Mesothelial cell of epicardium (in vitro differentiated cells): ENCODE data around the gene RNF212. TPM values are rescaled to one million over a fixed set of nuclear protein-coding genes. Genes with fewer than 3 reads are reported as not detected.

Experiments
- DNase-seq, 2 experiments: peaks; one replicate each; pipeline ENCODE4 v3.0.0; 2021; ENCODE audit warnings: low spot score in 2 of 2; ENCODE audit not compliant: unreplicated experiment in 2 of 2
- H3K27ac Mint-ChIP-seq: 2 replicates; pipeline ENCODE4 v1.8.0; 2021; ENCODE audit warnings: mixed read lengths
- H3K27me3 Mint-ChIP-seq: 2 replicates; pipeline ENCODE4 v1.8.0; 2021; ENCODE audit warnings: low read depth, mixed read lengths
- H3K36me3 Mint-ChIP-seq: 2 replicates; pipeline ENCODE4 v1.8.0; 2021; ENCODE audit warnings: mixed read lengths
- H3K4me1 Mint-ChIP-seq: 2 replicates; pipeline ENCODE4 v1.8.0; 2021; ENCODE audit warnings: mixed read lengths
- H3K4me3 Mint-ChIP-seq: 2 replicates; pipeline ENCODE4 v1.8.0; 2021; ENCODE audit warnings: mild to moderate bottlenecking, moderate library complexity, mixed read lengths
- H3K9me3 Mint-ChIP-seq: 2 replicates; pipeline ENCODE4 v1.8.0; 2021; ENCODE audit warnings: mixed read lengths
- total RNA-seq: library from RNA; stranded (reverse); gene quantifications from 3 replicates; pipeline ENCODE4 v1.2.1, GENCODE V29; 2021
- TF ChIP-seq, protein P1 (sequence below): fragments of 200-600 bp; sonication (generic); IDR thresholded peaks from one replicate; pipeline ENCODE4 v1.5.0; 2021; ENCODE audit warnings: antibody characterized with exemption; ENCODE audit not compliant: unreplicated experiment

The RNF212 gene
- total RNA-seq, 1 donor from 2014 or later, result 10.9 TPM

DNA sequence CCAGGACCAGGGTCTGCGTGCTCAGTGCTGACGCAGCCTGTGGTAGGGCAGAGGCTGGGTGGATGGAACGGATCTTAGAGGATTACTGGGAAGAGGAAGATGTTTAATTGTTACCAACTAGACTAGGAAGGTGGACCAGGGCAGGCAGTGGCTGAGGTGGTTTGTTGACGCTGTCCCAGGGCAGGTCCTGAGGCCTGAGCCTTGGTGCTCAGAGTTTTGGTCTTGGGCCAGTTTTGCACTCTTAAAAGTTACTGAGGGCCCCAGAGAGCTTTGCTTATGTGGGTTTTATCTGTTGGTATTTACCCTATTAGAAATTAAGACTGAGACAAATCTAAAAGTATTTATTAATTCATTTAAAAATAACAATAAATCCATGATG lies 20.4 kb downstream of the RNF212 start:
- H3K4me3 Mint-ChIP-seq, result no peak overlapping the region
- H3K9me3 Mint-ChIP-seq, result peaks cover 13% of the 10 kb centered on the region
- H3K36me3 Mint-ChIP-seq, result no peaks in the 10 kb centered on the region
- no peak overlapping the region for H3K27ac Mint-ChIP-seq
- H3K27me3 Mint-ChIP-seq, result peaks cover 5% of the 10 kb centered on the region
- TF ChIP-seq, protein P1, sequence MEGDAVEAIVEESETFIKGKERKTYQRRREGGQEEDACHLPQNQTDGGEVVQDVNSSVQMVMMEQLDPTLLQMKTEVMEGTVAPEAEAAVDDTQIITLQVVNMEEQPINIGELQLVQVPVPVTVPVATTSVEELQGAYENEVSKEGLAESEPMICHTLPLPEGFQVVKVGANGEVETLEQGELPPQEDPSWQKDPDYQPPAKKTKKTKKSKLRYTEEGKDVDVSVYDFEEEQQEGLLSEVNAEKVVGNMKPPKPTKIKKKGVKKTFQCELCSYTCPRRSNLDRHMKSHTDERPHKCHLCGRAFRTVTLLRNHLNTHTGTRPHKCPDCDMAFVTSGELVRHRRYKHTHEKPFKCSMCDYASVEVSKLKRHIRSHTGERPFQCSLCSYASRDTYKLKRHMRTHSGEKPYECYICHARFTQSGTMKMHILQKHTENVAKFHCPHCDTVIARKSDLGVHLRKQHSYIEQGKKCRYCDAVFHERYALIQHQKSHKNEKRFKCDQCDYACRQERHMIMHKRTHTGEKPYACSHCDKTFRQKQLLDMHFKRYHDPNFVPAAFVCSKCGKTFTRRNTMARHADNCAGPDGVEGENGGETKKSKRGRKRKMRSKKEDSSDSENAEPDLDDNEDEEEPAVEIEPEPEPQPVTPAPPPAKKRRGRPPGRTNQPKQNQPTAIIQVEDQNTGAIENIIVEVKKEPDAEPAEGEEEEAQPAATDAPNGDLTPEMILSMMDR, result no peak
- DNase-seq, result no peak
- no peaks in the 10 kb centered on the region for H3K4me1 Mint-ChIP-seq

DNA sequence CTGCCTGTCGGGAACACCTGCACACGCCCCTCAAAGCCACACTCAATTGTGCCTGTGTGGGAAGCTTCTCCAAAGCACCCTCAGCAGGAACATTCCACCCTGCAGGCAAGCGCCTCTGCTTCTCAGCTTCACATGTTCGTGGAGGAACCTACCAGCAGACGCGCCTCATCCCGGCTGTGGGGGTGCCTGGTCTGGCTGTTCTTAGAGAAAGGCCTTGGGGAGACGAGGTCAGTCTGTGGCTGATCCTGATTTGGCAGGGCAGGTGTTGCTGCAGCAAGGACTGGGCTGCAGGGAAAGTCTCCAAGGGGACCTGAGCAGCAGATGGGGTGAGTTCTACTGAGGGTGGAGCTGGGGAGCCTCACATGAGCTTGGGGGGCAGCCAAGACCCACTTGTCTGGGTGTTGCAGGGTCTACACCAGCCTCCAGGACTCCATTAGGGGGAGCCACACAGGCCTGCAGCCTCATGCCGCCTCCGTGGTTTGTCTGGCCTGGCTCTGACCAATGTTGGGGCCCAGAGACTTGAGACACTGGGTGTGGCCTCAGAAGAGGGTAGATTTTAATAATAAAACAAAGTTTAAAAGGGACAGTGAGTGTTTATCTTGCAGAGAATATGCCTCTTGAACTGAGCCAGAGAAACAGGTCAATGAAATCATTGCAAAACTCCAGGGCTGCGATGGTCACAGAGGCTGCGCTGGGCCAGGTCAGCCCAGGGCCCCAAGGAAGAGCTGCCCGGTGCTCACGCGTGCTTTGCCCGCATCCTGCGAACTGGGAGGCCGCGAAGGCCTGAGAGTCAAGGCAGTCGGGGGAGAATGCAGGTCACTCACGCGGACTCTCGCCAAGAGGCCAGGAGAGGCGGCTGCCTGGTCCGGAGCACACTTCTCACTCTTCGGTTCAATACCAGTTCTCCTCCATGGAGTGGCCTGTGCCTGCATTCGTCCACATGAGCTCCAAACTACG lies 21.1 kb downstream of the RNF212 start:
- no peaks in the 10 kb centered on the region for H3K4me1 Mint-ChIP-seq
- H3K27ac Mint-ChIP-seq, result no peak overlapping the region
- no peak overlapping the region for H3K4me3 Mint-ChIP-seq
- TF ChIP-seq, protein P1, result no peak
- peaks cover 16% of the 10 kb centered on the region for H3K9me3 Mint-ChIP-seq
- no peaks in the 10 kb centered on the region for H3K36me3 Mint-ChIP-seq
- peaks cover 2% of the 10 kb centered on the region for H3K27me3 Mint-ChIP-seq
- no peak for DNase-seq

DNA sequence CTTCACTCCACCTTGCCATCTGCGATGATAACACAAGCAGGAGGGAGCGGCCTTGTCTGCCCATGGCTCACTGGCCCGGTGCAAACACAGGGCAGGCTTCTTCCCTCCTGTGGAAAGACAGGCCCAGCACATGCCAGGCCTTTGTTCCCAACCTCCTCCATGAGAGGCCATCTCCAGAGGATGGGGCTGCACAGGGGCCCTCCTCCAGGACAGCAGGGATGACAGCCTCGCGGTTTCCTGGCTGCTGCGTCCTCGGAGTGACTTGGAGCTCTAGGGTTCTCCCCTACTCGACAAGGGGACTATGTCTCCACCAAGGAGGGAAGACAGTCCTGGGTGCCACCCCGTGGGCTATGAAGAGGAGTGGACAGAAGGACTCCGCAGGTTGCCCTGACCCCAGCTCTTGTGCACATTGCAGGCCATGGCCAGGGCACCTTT lies 21.8 kb downstream of the RNF212 start:
- DNase-seq, result no peak
- no peaks in the 10 kb centered on the region for H3K4me1 Mint-ChIP-seq
- H3K9me3 Mint-ChIP-seq, result peaks cover 16% of the 10 kb centered on the region
- H3K27me3 Mint-ChIP-seq, result no peaks in the 10 kb centered on the region
- no peaks in the 10 kb centered on the region for H3K36me3 Mint-ChIP-seq
- H3K4me3 Mint-ChIP-seq, result no peak overlapping the region
- TF ChIP-seq, protein P1, result no peak
- H3K27ac Mint-ChIP-seq, result no peak overlapping the region

DNA sequence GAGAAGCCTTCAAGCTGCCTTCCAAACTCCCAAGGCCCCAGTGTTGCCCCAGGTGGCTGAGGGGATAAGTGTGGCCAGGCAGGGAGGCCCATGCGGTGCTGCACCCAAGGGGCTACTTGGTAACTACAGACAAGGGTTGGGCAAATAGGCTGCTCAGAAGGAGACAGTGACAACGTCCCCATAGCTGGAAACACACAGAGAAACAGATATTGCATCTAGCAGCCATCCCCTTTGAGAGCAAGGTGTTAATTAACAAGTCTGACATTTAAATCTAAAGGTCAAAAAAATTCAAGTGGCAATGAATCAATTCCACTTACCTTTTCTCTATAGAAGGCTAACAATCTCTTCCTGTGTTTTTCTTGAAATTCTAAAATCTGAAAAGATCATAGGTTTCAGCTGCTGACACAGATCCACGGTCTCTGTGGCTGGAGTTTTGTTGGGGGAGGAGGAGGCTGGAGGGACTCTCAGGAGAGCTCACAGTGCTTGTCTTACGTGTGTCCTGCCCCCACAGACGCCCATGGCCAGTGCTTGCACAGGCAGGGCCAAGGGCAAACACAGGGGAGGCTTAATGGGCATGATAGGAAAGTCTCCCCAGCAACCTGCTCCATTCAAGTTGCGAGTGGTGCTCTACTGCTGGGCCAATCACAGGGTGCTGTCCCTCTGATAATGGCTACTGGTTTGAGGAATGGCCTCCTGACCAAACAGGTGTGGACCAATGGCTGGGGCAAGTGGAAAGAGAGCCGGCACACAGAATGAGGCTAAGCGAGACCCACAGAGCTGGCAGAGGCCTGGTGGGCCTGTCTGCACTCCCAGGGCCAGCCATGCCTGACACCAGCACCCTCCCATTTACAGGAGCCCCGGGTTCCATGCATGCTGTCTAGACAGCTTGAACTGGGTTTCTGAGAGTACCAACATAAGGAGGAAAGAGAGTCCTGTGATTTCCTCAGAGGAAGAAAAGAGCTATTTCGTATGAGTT lies 22.6 kb downstream of the RNF212 start:
- Mint-ChIP-seq H3K36me3 (no peaks in the 10 kb centered on the region), H3K27me3 (peaks cover 5% of the 10 kb centered on the region), H3K9me3 (peaks cover 16% of the 10 kb centered on the region), H3K4me3 (no peak overlapping the region), H3K4me1 (no peaks in the 10 kb centered on the region), H3K27ac (no peak overlapping the region)
- no peak for DNase-seq
- TF ChIP-seq, protein P1, result no peak

DNA sequence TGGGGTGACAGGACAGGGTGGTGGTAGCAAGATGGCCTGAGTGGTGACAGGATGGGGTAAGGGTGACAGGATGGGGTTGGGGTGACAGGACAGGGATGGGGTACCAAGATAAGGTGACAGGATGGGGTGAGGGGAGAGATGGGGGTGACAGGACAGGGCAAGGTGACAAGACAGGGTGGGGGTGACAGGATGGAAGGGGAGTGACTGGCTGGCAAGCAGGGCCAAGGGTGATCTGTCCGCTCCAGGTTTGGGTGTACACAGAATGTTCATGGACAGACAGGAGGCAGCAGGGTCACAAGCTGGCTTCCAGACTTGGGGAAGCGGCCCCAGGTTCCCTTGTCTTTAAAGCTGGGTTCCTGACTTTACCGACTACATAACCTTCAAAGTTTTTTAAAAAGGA lies 23.3 kb downstream of the RNF212 start:
- TF ChIP-seq, protein P1, result no peak
- H3K4me3 Mint-ChIP-seq, result no peak overlapping the region
- no peaks in the 10 kb centered on the region for H3K36me3 Mint-ChIP-seq
- H3K27me3 Mint-ChIP-seq, result peaks cover 10% of the 10 kb centered on the region
- no peak overlapping the region for H3K27ac Mint-ChIP-seq
- H3K9me3 Mint-ChIP-seq, result peaks cover 16% of the 10 kb centered on the region
- DNase-seq, result no peak
- H3K4me1 Mint-ChIP-seq, result no peaks in the 10 kb centered on the region
